Body of pancreas (tissue), 4 donors: ENCODE results near the gene PRSS2. TPM values are rescaled to one million over a fixed set of nuclear protein-coding genes. Genes with fewer than 3 reads are reported as not detected.
"Not testable (repeated sequence)": the region's sequence is repeated elsewhere in the genome, so short reads cannot be mapped to it uniquely, and the experiment has no call there.

ENCODE experiments used
- ATAC-seq: fragments of 150-250 bp; one replicate; pipeline ENCODE4 v1.9.1; 2016
- DNase-seq, 4 donors: peaks; one replicate each; pipeline ENCODE4 v3.0.0-alpha.2; 2019
- H3K27ac ChIP-seq, 4 donors: fragments of 200-600 bp; sonication (generic); 1 replicate in 3 of 4; 2 replicates in 1 of 4; pipeline versions ENCODE4 v1.5.1 to v1.6.1; 2016 to 2019; ENCODE audit warnings: mild to moderate bottlenecking in 1 of 4, mixed read lengths in 1 of 4, moderate library complexity in 1 of 4
- H3K27me3 ChIP-seq, 2 donors: fragments of 200-600 bp; sonication (generic); one replicate each; pipeline ENCODE4 v1.6.0; 2016; ENCODE audit warnings: mild to moderate bottlenecking in 1 of 2
- H3K36me3 ChIP-seq, 2 donors: fragments of 200-600 bp; sonication (generic); replicated peaks in 1 of 2; 2 replicates each; pipeline ENCODE4 v1.5.1; 2016; ENCODE audit warnings: low read depth in 2 of 2; ENCODE audit not compliant: insufficient read depth in 1 of 2
- H3K4me1 ChIP-seq: fragments of 200-600 bp; sonication (generic); one replicate; pipeline ENCODE4 v1.6.0; 2016
- H3K4me3 ChIP-seq, 2 donors: fragments of 200-600 bp; sonication (generic); 1 replicate in 1 of 2; 2 replicates in 1 of 2; pipeline ENCODE4 v1.5.1; 2016 to 2019
- H3K9me3 ChIP-seq, 3 donors: fragments of 200-600 bp; sonication (generic); 1 replicate in 2 of 3; 2 replicates in 1 of 3; pipeline ENCODE4 v1.5.1; 2016
- CTCF ChIP-seq, 7 experiments: fragments of 450-650 bp in 4 of 7; fragments of 200-600 bp in 3 of 7; sonication (generic) in 3 of 7; IDR thresholded peaks; one replicate each; pipeline ENCODE4 v1.5.1; 2016 to 2019; ENCODE audit warnings: antibody characterized with exemption in 7 of 7
- POLR2A ChIP-seq, 3 donors: fragments of 450-650 bp; IDR thresholded peaks; one replicate each; pipeline ENCODE4 v1.6.1; 2016; ENCODE audit warnings: antibody characterized with exemption in 3 of 3, mild to moderate bottlenecking in 2 of 3
- WGBS, 2 donors: methylation state at CpG; one replicate each; pipeline ENCODE4 v1.1.5; 2017; 5-methylcytosine and 5-hydroxymethylcytosine counted together
- intact Hi-C: fragments of 100-400 bp; cut with DNase I; formaldehyde crosslinking; loops from one replicate; pipeline ENCODE4 v1.15.1; 2023
- total RNA-seq, 2 donors: library from RNA; depleted of rRNA; stranded (reverse); fragments of >200 nt; gene quantifications; one replicate each; pipeline ENCODE4 v1.1.0, GENCODE V29; 2016

The PRSS2 gene
- total RNA-seq, 2 donors from 2014 or later, result 15,993 to 74,693 TPM

- no peaks in the 10 kb centered on the region for H3K36me3 ChIP-seq
- H3K9me3 ChIP-seq, result no peaks in the 10 kb centered on the region
- H3K4me1 ChIP-seq, result peaks cover 55% of the 10 kb centered on the region
- 35 to 41% methylated on average over 2 to 5 of the region's 5 CpGs for WGBS, 2 donors
- no peaks in the 10 kb centered on the region for H3K27me3 ChIP-seq
- ATAC-seq (no peak), DNase-seq (no peak)
- TF ChIP-seq CTCF (IDR thresholded peaks at IDR 0.05) (no peak), POLR2A (IDR thresholded peaks at IDR 0.05) (no peak)
- intact Hi-C loops, result no loop called here
- H3K27ac ChIP-seq, result peak overlapping the region; percentile 66 to 97 (median 77)
- H3K4me3 ChIP-seq, result no peak overlapping the region
These were observed 30.0 kb upstream of the PRSS2 start for GRCh38 chr7:142740786-142741185.

- H3K9me3 ChIP-seq, H3K4me3 ChIP-seq, H3K36me3 ChIP-seq, H3K27me3 ChIP-seq, intact Hi-C loops: not testable (repeated sequence)
- Histone ChIP-seq H3K4me1 (peaks cover 66% of the 10 kb centered on the region), H3K27ac (peak overlapping the region; percentile 66 to 97 (median 79))
- DNase-seq, result peak; percentile 78 to 90 (median 85)
- ATAC-seq, result peak; percentile 90
- peak in 2 of 3 donors; percentile 57 to 74 for TF ChIP-seq POLR2A (IDR thresholded peaks at IDR 0.05)
These were observed 28.8 kb upstream of the PRSS2 start for GRCh38 chr7:142741932-142742331.

- Histone ChIP-seq H3K9me3 (no peaks in the 10 kb centered on the region), H3K4me1 (peaks cover 68% of the 10 kb centered on the region), H3K27ac (peak overlapping the region; percentile 54 to 97 (median 91)), H3K27me3 (no peaks in the 10 kb centered on the region), H3K36me3 (no peaks in the 10 kb centered on the region), H3K4me3 (no peak overlapping the region)
- intact Hi-C loops, result no loop called here
- no peak for TF ChIP-seq POLR2A (IDR thresholded peaks at IDR 0.05)
- TF ChIP-seq CTCF (IDR thresholded peaks at IDR 0.05), result no peak
- ATAC-seq (no peak), DNase-seq (peak in 3 of 4 donors; percentile 59 to 73 (median 61))
- 37 to 38% methylated on average over 1 of the region's 1 CpG for WGBS, 2 donors
These were observed 25.6 kb upstream of the PRSS2 start for GRCh38 chr7:142745091-142745635.

- no peaks in the 10 kb centered on the region for H3K27me3 ChIP-seq
- 33 to 44% methylated on average over 4 of the region's 4 CpGs for WGBS, 2 donors
- peaks cover 62% of the 10 kb centered on the region for H3K4me1 ChIP-seq
- DNase-seq, result peak in 2 of 4 donors; percentile 58 to 68
- no peaks in the 10 kb centered on the region for H3K9me3 ChIP-seq
- no peaks in the 10 kb centered on the region for H3K36me3 ChIP-seq
- no peak for TF ChIP-seq CTCF (IDR thresholded peaks at IDR 0.05)
- no peak for TF ChIP-seq POLR2A (IDR thresholded peaks at IDR 0.05)
- H3K27ac ChIP-seq, result peak overlapping the region; percentile 36 to 97 (median 91)
- intact Hi-C loops, result no loop called here
- no peak overlapping the region for H3K4me3 ChIP-seq
- no peak for ATAC-seq
These were observed 25.0 kb upstream of the PRSS2 start for GRCh38 chr7:142745745-142746144.

GRCh38 chr7:142746264-142746663 is 24.5 kb upstream of the PRSS2 start:
- Histone ChIP-seq H3K27ac (peak overlapping the region in 3 of 4 donors; percentile 87 to 97 (median 95)), H3K4me1 (peaks cover 59% of the 10 kb centered on the region), H3K4me3 (no peak overlapping the region), H3K9me3 (no peaks in the 10 kb centered on the region), H3K36me3 (no peaks in the 10 kb centered on the region), H3K27me3 (no peaks in the 10 kb centered on the region)
- no peak for DNase-seq
- 54 to 66% methylated on average over 3 of the region's 3 CpGs for WGBS, 2 donors
- intact Hi-C loops, result no loop called here
- no peak for ATAC-seq
- TF ChIP-seq POLR2A (IDR thresholded peaks at IDR 0.05) (no peak), CTCF (IDR thresholded peaks at IDR 0.05) (no peak)

GRCh38 chr7:142748410-142748809 is 22.4 kb upstream of the PRSS2 start:
- H3K4me1 ChIP-seq, result peaks cover 52% of the 10 kb centered on the region
- H3K36me3 ChIP-seq, ATAC-seq, intact Hi-C loops, DNase-seq, H3K4me3 ChIP-seq, H3K9me3 ChIP-seq, H3K27me3 ChIP-seq: not testable (repeated sequence)
- H3K27ac ChIP-seq, result peak overlapping the region; percentile 87 to 97 (median 92)
- WGBS, 2 donors, result 55 to 71% methylated on average over 2 of the region's 2 CpGs
